Umbilical cord (tissue), 2 donors: ENCODE data around the gene CTPS2. TPM values are rescaled to one million over a fixed set of nuclear protein-coding genes. Genes with fewer than 3 reads are reported as not detected.
"Not testable (repeated sequence)": the region's sequence is repeated elsewhere in the genome, so short reads cannot be mapped to it uniquely, and the experiment has no call there.

Experiments used
- DNase-seq: peaks from one replicate; pipeline ENCODE4 v3.0.0-alpha.2; 2015; ENCODE audit warnings: low spot score
- total RNA-seq: library from RNA; depleted of rRNA; stranded (reverse); fragments of >200 nt; gene quantifications from one replicate; pipeline ENCODE4 v1.2.3, GENCODE V29; 2014; ENCODE audit warnings: low replicate concordance; ENCODE audit not compliant: insufficient read depth

Gene CTPS2, protein sequence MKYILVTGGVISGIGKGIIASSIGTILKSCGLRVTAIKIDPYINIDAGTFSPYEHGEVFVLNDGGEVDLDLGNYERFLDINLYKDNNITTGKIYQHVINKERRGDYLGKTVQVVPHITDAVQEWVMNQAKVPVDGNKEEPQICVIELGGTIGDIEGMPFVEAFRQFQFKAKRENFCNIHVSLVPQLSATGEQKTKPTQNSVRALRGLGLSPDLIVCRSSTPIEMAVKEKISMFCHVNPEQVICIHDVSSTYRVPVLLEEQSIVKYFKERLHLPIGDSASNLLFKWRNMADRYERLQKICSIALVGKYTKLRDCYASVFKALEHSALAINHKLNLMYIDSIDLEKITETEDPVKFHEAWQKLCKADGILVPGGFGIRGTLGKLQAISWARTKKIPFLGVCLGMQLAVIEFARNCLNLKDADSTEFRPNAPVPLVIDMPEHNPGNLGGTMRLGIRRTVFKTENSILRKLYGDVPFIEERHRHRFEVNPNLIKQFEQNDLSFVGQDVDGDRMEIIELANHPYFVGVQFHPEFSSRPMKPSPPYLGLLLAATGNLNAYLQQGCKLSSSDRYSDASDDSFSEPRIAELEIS
- total RNA-seq = 17.8 TPM

DNA sequence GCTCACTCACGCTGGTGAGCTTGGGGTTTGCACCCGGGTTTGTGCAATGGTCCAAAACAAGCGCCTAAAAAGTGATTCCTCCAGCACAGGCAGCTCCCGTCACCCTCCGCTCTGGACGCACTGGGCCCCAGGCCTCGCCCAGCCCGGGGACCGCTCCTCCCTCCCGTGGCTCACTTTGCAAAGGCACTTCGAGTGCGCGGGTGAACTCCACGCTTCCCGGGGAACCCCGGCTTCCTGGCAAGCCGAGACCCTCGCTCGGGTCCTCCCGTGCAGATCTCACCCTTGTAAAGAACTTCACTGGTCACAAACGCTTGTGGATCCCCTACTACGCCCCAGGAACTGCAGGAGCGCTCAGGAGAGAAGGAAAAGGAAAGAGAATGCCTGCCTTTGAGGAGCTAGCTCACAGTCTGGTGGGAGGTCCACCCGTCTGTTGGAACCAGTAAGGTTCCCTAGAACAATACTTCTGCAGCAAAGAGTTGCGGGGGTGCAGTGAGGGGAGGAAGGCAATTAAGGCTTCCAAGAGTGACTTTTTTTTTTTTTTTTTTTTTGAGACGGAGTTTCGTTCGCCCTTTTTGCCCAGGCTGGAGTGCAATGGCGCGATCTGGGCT, at the start of gene CTPS2:
Gene CTPS2 (minus strand): TSS at position 122 of the 608 bp plus-strand sequence. CDS start 9,767 bp downstream, outside the sequence.
- peak; percentile 64 for DNase-seq

DNA sequence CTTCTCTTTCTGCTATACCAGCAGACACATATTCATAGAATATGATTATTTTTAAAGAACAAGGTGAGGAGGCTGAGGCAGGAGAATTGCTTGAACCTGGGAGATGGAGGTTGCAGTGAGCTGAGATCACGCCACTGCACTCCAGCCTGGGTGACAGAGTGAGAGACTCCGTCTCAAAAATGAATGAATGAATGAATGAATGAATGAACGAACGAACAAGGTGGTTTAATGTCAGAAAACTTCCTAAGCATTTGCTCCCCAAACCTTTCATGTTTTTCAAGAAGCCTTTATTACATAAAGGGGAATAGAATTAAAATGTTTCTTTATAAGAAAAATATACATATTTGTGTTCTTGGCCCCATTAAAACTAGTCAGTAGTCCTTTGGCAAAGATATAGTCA, 49.0 kb upstream of the CTPS2 start:
- not testable (repeated sequence) for DNase-seq

DNA sequence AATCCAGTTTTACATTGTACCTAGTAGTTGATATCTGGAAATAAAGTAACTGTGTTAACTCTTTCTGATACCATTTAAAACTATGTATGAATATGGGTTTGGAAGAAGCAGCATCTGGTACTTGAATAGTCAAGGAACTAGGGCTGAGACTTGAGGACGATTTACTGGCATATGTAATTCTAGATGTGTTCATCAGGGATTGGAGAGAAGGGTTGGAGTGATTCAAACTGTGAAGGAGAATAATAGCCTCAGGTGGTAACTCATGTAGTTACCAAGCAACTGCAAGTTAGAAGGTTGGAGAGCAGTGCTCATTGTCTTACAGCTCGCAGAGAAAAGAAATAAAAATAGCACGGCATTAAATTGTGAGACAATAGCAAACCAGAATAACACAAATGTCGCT, 44.3 kb upstream of the CTPS2 start:
- no peak for DNase-seq

DNA sequence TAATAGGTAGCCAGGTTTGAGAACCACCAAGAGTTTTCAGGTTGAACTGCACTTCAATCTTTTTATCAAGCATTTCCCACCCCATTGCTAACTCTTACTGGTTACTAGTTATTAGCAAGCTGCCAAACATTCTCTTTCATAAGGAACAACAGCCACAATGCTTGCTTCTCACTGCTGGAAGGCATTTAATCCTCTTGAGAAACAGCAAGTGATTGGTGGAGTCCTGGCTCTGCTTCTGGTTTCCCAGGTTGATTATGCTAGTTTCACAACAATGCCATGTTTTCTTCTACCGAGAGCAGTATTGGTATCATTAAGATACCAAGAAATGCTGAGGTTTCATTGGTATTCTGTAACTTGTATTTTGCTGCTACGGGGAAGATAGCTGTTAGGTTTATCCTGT, 41.5 kb upstream of the CTPS2 start:
- DNase-seq = no peak

DNA sequence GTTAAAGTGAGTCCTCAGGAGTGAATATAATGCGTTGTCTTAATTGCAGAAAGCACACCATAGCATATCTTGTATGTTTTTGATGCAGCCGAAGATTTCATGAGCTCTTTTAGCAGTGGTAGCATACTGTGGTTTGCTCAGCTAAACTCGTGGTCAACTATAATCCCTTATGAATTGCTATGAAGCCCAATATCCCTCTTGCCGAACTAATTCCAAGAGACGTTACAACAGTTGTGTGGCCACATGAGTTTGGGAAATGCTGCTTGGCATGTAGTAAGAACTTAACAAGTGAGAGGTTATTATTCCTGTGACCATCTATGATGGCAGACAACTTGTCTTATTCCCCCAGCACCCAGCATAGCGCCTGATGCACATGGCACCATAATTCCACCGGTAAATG, 37.7 kb upstream of the CTPS2 start:
- DNase-seq = no peak

DNA sequence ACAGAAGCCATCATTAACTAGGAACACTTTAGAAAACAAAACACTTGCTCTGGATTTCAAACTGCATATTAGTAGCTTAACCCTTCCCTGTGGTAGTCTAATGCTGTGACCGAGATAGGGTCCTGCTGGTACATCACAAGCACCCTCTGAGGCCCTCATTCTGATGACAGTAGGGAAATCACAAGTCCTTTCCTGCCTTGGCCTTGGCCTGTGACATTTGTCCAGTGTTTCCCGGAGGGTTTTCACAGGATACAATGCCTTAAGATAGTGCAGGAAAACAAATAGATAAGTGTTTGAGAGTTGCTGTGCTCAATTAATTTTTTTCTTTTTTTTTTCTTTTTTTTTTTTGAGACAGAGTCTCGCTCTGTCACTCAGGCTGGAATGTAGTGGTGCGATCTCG, 36.0 kb upstream of the CTPS2 start:
- no peak for DNase-seq

DNA sequence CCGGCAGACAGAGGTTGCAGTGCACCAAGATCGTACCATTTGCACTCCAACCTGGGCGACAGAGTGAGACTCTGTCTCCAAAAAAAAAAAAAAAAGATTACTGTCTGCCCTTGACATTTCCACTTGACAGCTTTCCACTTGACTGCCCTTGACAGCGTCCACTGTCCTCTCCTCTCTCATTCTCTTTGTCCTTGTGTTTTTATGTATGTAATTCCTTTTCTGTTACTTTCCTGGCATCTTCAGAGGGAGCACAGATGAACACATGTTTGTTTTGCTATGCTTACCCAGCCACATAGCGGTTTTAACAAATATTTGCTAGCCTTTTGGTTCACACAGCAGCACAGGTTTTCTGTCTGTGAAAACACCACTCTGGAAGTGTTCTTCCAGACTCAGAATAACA, 33.2 kb upstream of the CTPS2 start:
- DNase-seq = no peak

DNA sequence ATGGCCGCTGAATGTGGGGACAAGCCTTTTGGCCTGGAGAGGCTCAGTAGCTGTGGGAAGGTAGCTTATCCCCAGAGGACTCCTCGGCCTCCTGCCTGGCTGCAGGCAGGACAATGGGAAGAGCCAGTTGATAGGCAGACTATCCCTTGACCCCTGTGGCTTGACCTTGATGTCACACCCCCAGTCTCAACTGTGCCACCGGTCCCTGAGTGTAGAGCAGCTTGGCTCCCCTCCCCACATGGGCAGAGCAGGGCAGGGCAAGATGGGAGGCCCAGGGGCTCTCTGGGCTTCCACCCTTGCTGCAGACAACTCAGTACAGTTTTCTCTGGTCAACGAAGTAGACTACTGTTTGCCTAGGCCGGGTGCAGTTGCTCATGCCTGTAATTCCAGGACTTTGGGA, 32.6 kb upstream of the CTPS2 start:
- DNase-seq = no peak

DNA sequence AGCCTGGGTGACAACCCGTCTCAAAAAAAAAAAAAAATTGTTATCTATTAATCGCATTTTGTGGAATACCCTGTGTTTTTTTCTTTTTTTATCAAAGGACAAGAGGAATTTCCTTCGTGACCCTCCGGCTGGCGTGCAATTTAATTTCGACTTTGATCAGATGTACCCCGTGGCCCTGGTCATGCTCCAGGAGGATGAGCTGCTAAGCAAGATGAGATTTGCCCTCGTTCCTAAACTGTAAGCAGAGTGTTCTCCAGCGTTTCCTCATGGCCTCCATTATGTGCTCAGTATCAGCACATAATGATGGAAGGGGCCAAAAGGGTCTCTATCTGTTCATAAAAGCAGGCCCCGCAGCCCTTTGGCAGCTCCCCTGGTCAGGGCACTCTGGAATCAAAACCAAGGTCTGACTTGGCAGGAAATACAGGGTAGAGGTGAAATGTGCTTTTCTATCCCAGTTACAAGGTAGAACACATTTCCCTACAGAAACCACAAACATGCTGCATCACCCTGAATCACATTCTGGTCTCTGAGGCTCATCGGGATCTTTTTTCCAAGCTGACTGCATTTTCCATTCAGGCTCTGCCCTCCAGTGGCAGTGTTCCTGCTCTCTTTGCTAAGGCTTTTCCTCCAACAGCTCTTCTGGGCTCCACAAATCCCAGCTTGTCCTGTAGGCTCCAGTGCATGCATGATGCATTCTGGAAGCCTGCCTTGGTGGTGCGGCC, 31.3 kb upstream of the CTPS2 start:
- no peak for DNase-seq

DNA sequence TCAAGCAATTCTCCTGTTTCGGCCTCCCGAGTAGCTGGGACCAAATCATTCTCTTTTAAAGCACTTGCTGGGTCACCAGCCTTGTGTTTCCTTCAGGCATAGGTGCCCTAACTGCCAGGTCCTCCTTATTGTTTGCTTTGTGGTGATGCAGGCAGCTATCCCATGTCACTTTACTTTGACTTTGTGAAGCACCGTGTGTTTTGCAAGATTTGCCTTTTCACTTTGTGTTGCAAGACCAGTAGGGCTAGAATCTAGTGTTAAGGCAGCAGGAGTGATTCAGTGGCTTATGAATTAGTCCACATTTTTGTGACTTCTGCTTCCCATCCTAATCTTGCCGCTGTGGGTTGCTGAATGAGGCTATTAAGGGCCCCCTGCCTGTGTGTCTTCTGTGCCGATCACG, 27.1 kb upstream of the CTPS2 start:
- DNase-seq = no peak

DNA sequence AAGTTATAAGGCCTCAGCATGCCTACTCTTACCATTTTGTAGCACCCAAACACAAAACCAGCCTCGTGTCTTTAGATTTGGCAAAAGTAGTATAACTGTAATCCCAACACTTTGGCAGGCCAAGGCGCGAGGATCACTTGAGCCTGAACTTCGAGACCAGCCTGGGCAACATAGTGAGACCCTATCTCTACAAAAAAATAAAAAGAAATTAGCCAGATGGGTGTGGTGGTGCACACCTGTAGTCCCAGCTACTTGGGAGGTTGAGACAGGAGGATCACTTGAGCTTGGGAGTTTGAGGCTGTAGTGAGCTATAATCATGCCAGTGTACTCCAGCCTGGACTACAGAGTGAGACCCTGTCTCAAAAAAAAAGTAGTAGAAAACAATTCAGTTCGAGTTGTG, 24.6 kb upstream of the CTPS2 start:
- DNase-seq = no peak

DNA sequence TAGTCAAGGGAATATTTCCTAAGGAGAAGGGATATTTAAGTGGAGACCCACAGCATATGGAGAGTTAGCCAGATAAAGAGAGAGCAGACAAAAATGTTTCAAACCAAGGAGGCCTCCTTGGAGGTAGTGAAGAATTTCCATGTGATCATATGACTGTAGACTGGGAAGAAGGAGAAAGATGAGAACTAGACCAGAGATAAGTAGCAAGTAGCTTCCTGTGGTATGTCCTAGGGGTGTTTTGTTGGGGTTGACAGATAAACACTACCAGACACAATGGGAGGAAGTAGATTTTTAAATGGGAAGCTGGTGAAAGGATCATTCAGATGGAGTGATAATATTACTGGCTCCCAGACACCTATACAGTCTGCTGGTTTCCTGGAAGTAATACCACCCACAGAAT, 20.5 kb upstream of the CTPS2 start:
- no peak for DNase-seq

DNA sequence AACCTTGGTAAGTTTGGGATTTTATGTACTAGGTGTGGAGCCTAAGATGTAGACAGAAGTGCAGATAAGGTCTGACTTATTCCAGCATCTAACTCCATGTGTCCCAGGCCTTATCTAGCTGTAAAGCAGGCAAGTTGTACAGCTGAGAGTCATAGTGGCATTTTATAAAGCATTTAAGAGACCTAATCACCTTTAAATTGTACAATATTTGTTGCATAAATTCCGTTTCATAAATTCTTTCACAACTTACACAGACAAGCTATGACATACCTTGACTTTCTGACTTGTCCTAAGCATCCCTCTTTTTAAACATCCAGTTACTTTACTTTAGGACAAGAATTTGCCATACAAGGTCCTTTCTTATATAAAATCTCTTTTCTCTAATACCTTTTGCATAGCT, 18.0 kb upstream of the CTPS2 start:
- no peak for DNase-seq

DNA sequence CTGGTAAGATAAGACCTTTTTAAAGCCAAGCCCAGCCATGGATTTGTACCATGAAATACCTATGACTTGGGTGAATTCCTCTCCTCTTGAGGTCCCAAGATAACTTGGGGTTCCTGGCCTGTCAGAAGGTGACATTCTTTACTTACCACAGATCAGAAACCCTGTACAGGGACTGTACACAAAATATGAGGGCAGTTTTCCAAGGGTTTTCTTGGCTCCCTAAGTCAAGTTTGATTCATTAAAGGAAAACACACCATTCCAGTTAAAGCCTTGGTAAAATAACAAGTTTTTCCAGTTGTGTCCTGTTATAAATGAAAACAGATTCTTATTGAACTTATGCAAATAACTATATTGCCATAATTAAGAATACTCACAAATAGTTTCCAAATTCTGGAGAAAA, 15.2 kb upstream of the CTPS2 start:
- DNase-seq = no peak

DNA sequence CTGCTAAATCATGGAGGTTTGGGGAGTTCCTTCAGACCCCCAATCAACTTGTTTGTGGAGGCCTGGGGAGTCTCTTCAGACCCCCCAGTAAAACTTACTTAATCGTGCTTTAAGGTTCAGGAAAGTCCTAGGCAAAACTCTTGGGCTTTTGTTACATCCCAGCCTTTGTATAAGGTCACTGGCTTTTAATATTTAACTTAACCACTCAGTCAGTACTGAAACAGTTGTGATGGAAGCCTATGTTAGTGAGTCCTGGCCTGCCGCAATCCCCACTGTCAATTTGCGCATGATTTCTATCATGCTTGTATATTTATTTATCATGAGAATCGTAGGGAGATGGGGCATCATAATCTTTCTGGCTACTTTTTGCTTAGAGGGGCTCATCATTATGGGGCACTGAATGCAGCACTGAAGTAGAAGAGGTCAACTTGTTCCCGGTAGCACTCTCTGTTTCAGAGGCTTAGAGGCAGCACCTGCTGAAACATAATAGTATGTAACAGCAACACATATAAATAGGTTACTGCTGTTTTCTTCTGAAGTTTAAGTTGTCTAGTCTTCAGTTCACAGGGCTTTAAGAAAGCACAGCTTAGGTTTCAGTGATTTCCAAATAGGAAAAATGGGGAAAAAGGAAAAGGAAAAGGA, 14.0 kb upstream of the CTPS2 start:
- DNase-seq = not testable (repeated sequence)

DNA sequence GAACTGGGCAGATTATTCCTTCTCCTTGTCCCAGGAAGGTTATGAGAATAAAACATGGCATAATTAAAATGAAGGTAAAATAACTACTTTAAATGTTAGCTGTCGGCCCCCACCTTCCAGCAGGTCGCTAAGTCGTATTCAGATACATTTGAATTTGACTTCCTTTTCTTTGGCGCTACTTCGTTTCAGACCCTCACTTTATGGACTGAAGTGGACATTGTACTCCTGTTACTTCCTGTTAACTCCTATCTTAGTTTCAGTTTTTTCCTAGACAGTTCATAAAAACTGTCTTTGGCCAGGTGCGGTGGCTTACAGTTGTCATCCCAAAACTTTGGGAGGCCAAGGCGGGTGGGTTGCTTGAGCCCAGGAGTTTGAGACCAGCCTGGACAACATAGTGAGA, 12.6 kb upstream of the CTPS2 start:
- no peak for DNase-seq

DNA sequence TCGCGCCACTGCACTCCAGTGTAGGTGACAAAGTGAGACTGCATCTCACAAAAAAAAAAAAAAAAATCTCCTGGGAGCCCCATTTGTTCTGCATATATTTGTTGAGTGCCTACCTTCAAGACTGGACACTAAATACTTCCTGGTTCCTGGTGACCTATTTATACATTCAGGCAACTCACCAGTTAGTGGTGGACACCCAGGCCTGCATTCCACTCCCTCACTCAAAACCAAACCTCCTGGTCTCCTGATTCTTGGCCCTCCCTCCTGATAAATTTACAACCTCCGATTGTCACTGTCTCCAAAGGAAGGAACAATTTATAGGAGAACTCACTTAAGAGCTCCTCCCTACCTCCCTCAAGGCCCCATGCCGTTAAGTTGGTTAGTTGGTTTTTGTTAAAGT, 10.0 kb upstream of the CTPS2 start:
- DNase-seq = no peak

DNA sequence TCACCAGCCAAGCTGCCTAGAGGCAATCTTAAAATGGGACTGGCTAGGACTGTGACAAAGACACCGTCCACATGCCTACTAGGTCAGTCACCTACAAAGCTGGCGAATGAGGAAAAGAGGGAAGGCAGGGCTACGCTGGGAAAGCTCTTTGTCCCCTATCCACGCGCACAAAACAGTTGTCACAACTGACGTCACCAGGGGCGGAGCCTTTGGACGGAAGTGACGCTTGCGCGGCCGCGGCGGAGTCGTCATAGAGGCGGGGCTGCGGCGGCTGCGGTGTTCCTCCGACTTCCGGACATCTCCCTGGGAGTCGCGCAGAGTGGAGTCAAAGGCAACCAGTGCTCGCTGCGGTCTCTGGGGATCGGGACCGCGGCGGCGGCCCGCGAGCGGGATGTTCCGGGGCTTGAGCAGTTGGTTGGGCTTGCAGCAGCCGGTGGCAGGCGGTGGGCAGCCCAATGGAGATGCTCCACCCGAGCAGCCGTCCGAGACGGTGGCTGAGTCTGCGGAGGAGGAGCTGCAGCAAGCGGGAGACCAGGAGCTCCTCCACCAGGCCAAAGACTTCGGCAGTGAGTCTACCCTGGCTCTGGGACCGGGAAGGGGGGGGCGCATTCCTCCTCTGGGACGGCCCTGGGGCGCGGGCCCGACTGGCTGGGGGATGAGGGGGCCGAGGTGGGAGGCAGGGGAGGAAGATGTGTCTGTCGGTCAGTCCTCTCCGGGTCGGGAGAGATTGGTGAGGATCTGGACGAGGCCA, 7.0 kb upstream of the CTPS2 start, which contains the start of gene SYAP1:
Gene SYAP1 (plus strand): TSS at position 279 of the 751 bp plus-strand sequence. CDS start 113 bp downstream, at position 392.
- peak; percentile 95 for DNase-seq

DNA sequence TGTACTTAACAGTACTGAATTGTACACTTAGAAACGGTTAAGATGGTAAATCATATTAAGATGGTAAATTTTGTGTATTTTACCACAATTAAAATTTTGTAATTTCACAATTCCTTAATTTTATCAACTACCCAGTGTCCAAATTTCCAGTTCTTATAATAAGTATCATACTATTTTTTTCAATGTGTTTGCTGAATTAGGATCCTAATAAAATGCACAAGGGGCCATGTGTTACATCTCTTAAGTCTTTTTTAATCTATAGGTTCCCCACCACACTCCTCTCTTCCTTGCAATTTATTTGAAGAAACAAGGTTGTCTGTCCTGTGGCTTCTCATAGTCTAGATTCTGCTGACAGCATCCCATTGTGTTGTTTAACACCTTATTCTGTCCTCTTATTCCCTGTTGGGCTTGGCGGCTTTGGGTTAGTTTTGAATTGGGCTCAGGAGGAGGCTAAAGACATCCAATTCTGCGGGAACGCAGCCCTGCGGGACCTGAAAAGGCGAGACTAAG, 6.4 kb upstream of the CTPS2 start:
- DNase-seq = no peak

DNA sequence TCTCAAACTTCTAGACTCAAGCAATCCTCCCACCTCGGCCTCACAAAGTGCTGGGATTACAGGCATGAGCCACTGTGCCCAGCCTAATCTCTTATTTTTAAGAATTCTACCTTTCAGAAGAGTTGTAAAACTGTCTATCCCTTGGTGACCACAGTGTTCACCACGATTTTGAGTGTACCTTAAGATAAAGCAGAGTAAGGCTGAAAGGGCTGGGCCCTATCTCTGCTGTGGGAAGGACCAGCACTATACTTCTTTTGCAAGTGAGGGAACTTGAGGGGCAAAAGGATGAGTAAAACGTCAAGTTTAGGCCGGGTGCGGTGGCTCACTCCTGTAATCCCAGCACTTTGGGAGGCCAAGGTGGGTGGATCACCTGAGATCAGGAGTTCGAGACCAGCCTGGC, 4.0 kb upstream of the CTPS2 start:
- DNase-seq = not testable (repeated sequence)

DNA sequence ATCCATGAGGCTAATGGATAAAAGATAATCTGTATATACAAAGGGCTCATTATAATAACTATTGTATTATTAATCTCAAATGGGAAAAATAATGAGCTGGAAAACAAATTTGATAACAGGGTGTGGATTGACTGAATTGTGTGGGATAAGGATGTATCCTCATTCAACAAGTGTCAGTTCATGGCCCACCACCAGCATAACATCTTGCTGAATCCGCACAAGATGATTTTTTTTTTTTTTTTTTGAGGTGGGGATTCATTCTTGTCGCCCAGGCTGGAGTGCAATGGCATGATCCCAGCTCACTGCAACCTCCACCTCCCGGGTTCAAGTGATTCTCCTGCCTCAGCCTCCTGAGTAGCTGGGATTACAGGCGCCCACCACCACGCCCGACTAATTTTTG, 3.2 kb upstream of the CTPS2 start:
- not testable (repeated sequence) for DNase-seq
